K562 (cell line): ENCODE results near the gene CKMT2. TPM values are rescaled to one million over a fixed set of nuclear protein-coding genes. Genes with fewer than 3 reads are reported as not detected.

Experiments used
- ATAC-seq: fragments of 200-7000 bp; cut with Tn5 transposase; 3 replicates; pipeline ENCODE4 v1.9.1; 2020; ENCODE audit warnings: moderate library complexity
- BruUV-seq: library from RNA; stranded (reverse); fragments of 400-500 nt; replicated peaks from 2 replicates; lab custom pipeline; 2021; lab: Mats Ljungman, UMichigan
- CTCF ChIA-PET: fragments of 300-600 bp; formaldehyde crosslinking; extraction: SDS; loops from one replicate; lab custom pipeline; 2021; ENCODE audit warnings: low intra/inter-chr PET ratio; lab: Yijun Ruan, JAX
- POLR2A ChIA-PET: fragments of 300-600, 350-650 bp; sonication (Branson Sonifier 250); formaldehyde crosslinking; extraction: SDS; loops from one replicate; lab custom pipeline; 2021; ENCODE audit warnings: antibody characterized with exemption, inconsistent platforms; lab: Yijun Ruan, JAX
- DNase-seq, 4 experiments: peaks; one replicate each; pipeline versions ENCODE4 v3.0.0 to v3.0.0-alpha.2; 2011 to 2018; ENCODE audit warnings: low spot score in 3 of 4, mixed read lengths in 3 of 4; ENCODE audit errors: extremely low read depth in 1 of 4
- FAIRE-seq: peaks from 2 replicates; lab custom pipeline; 2011; peaks lifted over from hg19 to GRCh38; lab: Jason Lieb, UNC
- H2AFZ ChIP-seq: 2 replicates; pipeline ENCODE4 v1.6.0; 2011; ENCODE audit warnings: low read depth, low read length, control low read depth, inconsistent platforms
- H3K27ac ChIP-seq: fragments of 200-600 bp; 3 replicates; pipeline ENCODE4 v1.8.0; 2011; ENCODE audit warnings: low read depth, mild to moderate bottlenecking, control low read depth, inconsistent platforms, low read length, moderate library complexity, mixed read lengths; ENCODE audit errors: extremely low read depth
- H3K27me3 ChIP-seq, 2 experiments: fragments of 300-600 bp in 1 of 2; 2 replicates in 1 of 2; 3 replicates in 1 of 2; pipeline versions ENCODE4 v1.6.0 to v1.8.0; 2011; ENCODE audit warnings: inconsistent platforms in 2 of 2, low read length in 2 of 2, mild to moderate bottlenecking in 1 of 2, mixed read lengths in 1 of 2, moderate library complexity in 1 of 2; ENCODE audit not compliant: control insufficient read depth in 2 of 2, insufficient read depth in 2 of 2
- H3K36me3 ChIP-seq: fragments of 300-600 bp; 3 replicates; pipeline ENCODE4 v1.8.0; 2011; ENCODE audit warnings: mild to moderate bottlenecking, low read length, inconsistent platforms; ENCODE audit not compliant: control insufficient read depth, insufficient read depth
- H3K4me1 ChIP-seq, 2 experiments: fragments of 200-600 bp in 1 of 2; replicated peaks in 1 of 2; 2 replicates in 1 of 2; 3 replicates in 1 of 2; pipeline versions ENCODE4 v1.5.1 to v1.8.0; 2011; ENCODE audit warnings: inconsistent platforms in 2 of 2, low read length in 2 of 2, mild to moderate bottlenecking in 1 of 2, mixed read lengths in 1 of 2, moderate library complexity in 1 of 2; ENCODE audit not compliant: control insufficient read depth in 2 of 2, insufficient read depth in 2 of 2
- H3K4me2 ChIP-seq: 2 replicates; pipeline ENCODE4 v1.6.1; 2011; ENCODE audit warnings: low read length, control low read depth, inconsistent platforms, mixed read lengths; ENCODE audit not compliant: insufficient read depth
- H3K4me3 ChIP-seq: fragments of 200-600 bp; sonication (generic), shearing (Covaris generic); 2 replicates; pipeline ENCODE4 v1.5.1; 2016; ENCODE audit warnings: control low read depth, inconsistent platforms
- H3K79me2 ChIP-seq: fragments of 200-600 bp; 3 replicates; pipeline ENCODE4 v1.8.0; 2011; ENCODE audit warnings: low read length, inconsistent platforms; ENCODE audit not compliant: control insufficient read depth, insufficient read depth
- H3K9ac ChIP-seq, 2 experiments: 2 replicates each; pipeline versions ENCODE4 v1.6.0 to v1.6.1; 2011; ENCODE audit warnings: low read depth in 2 of 2, low read length in 2 of 2, control low read depth in 1 of 2, inconsistent platforms in 1 of 2, mild to moderate bottlenecking in 1 of 2, mixed read lengths in 1 of 2; ENCODE audit not compliant: insufficient read depth in 1 of 2
- H3K9me1 ChIP-seq: one replicate; pipeline ENCODE4 v1.6.0; 2011; ENCODE audit warnings: inconsistent platforms, mild to moderate bottlenecking, low read length, moderate library complexity; ENCODE audit not compliant: control insufficient read depth, insufficient read depth
- H3K9me3 ChIP-seq: replicated peaks from 2 replicates; pipeline ENCODE4 v1.5.1; 2011; ENCODE audit warnings: low read depth, low read length, inconsistent platforms; ENCODE audit not compliant: control insufficient read depth, insufficient read depth
- H4K20me1 ChIP-seq: replicated peaks from 2 replicates; pipeline ENCODE4 v1.6.1; 2011; ENCODE audit warnings: low read length, inconsistent platforms, mixed read lengths; ENCODE audit not compliant: control insufficient read depth, insufficient read depth
- ARID1B ChIP-seq: fragments of 450-650 bp; IDR thresholded peaks from 2 replicates; pipeline ENCODE4 v1.6.1; 2016; ENCODE audit warnings: antibody characterized with exemption, mild to moderate bottlenecking, inconsistent platforms
- FOXA3 ChIP-seq, 2 experiments: fragments of 450-650 bp in 1 of 2; sonication (generic) in 1 of 2; formaldehyde crosslinking; IDR thresholded peaks in 1 of 2; conservative IDR thresholded peaks in 1 of 2; 2 replicates each; pipeline versions ENCODE4 v1.4.0 to v1.8.0; 2020 to 2022; ENCODE audit warnings: mild to moderate bottlenecking in 2 of 2, missing genetic modification reagents in 1 of 2
- FOXP1 ChIP-seq: sonication (generic); formaldehyde crosslinking; IDR thresholded peaks from 2 replicates; pipeline ENCODE4 v1.8.0; 2022; ENCODE audit warnings: mild to moderate bottlenecking, missing genetic modification reagents
- ILF3 ChIP-seq: fragments of 450-650 bp; IDR thresholded peaks from 2 replicates; pipeline ENCODE4 v1.6.1; 2018; ENCODE audit warnings: antibody characterized with exemption, mild to moderate bottlenecking, moderate library complexity, borderline replicate concordance
- MIER1 ChIP-seq: fragments of 450-650 bp; IDR thresholded peaks from 2 replicates; pipeline ENCODE4 v1.6.1; 2016; ENCODE audit warnings: antibody characterized with exemption, mild to moderate bottlenecking, low read depth
- NBN ChIP-seq: fragments of 450-650 bp; IDR thresholded peaks from 2 replicates; pipeline ENCODE4 v1.6.1; 2016; ENCODE audit warnings: low read depth, mild to moderate bottlenecking
- NFATC3 ChIP-seq: fragments of 450-650 bp; IDR thresholded peaks from 2 replicates; pipeline ENCODE4 v1.6.1; 2017; ENCODE audit warnings: mild to moderate bottlenecking
- SIN3A ChIP-seq, 2 experiments: fragments of 150-350 bp in 1 of 2; IDR thresholded peaks; 2 replicates each; pipeline ENCODE4 v1.6.1; 2011 to 2016; ENCODE audit warnings: borderline replicate concordance in 2 of 2, low read depth in 2 of 2, low read length in 2 of 2, mild to moderate bottlenecking in 2 of 2, moderate library complexity in 2 of 2; ENCODE audit not compliant: control insufficient read depth in 1 of 2
- SMAD2 ChIP-seq: fragments of 150-350 bp; IDR thresholded peaks from 2 replicates; pipeline ENCODE4 v1.6.1; 2014; ENCODE audit warnings: low read depth, mild to moderate bottlenecking, low read length
- SMC3 ChIP-seq: conservative IDR thresholded peaks from 2 replicates; pipeline ENCODE4 v1.6.1; 2011; ENCODE audit warnings: low read depth, low read length, improper control_type of control experiment; ENCODE audit not compliant: insufficient read depth
- TAF7 ChIP-seq: fragments of 450-650 bp; IDR thresholded peaks from 2 replicates; pipeline ENCODE4 v1.6.1; 2016; ENCODE audit warnings: missing genetic modification characterization, missing compliant biosample characterization
- TRIM28 ChIP-seq: fragments of 450-650 bp; IDR thresholded peaks from 2 replicates; pipeline ENCODE4 v1.6.1; 2017
- U2AF1 ChIP-seq: fragments of 200-400 bp; formaldehyde crosslinking; optimal IDR thresholded peaks from 2 replicates; pipeline ENCODE3; 2017; ENCODE audit warnings: mild to moderate bottlenecking, low read depth, low read length, moderate library complexity
- YBX1 ChIP-seq: fragments of 450-650 bp; IDR thresholded peaks from 2 replicates; pipeline ENCODE4 v1.7.1; 2016; ENCODE audit warnings: mild to moderate bottlenecking
- ZFP30 ChIP-seq: fragments of 250-450 bp; sonication (Bioruptor Pico); IDR thresholded peaks from 2 replicates; pipeline ENCODE4 v1.8.0; 2022; ENCODE audit warnings: moderate library complexity, mild to moderate bottlenecking, inconsistent platforms, borderline replicate concordance
- ZNF274 ChIP-seq: IDR thresholded peaks from 2 replicates; pipeline ENCODE4 v1.6.1; 2011; ENCODE audit warnings: low read depth, mild to moderate bottlenecking, low read length, moderate library complexity, borderline replicate concordance
- ZNF311 ChIP-seq: fragments of 250-450 bp; sonication (Bioruptor Pico); IDR thresholded peaks from 2 replicates; pipeline ENCODE4 v1.4.0; 2020; ENCODE audit warnings: mild to moderate bottlenecking, moderate library complexity
- ZNF324 ChIP-seq: fragments of 250-450 bp; sonication (Bioruptor Pico); IDR thresholded peaks from 2 replicates; pipeline ENCODE4 v1.4.0; 2020; ENCODE audit warnings: mild to moderate bottlenecking
- ZNF57 ChIP-seq: fragments of 450-650 bp; formaldehyde crosslinking; IDR thresholded peaks from 2 replicates; pipeline ENCODE4 v1.4.0; 2020; ENCODE audit warnings: mild to moderate bottlenecking, moderate library complexity
- WGBS: fragments of 100-300 bp; shearing (Covaris generic); methylation state at CpG from one replicate; pipeline ENCODE4 v1.1.6; 2016; ENCODE audit warnings: low coverage, mixed read lengths; ENCODE audit not compliant: insufficient coverage; ENCODE audit errors: missing lambda C conversion rate; 5-methylcytosine and 5-hydroxymethylcytosine counted together
- in situ Hi-C: fragments of 300-500 bp; cut with MboI; formaldehyde crosslinking; loops from 4 replicates; pipeline ENCODE4 v1.15.0; 2018; ENCODE audit warnings: inconsistent platforms, mixed read lengths
- intact Hi-C: fragments of 100-400 bp; cut with micrococcal nuclease; formaldehyde crosslinking; loops from 2 replicates; pipeline ENCODE4 v1.14.2; 2022
- polyA plus RNA-seq, 8 experiments: library from polyadenylated mRNA; depleted of rRNA in 4 of 8; stranded (reverse) in 5 of 8; unstranded in 3 of 8; fragments of >200 nt; fragmentation: Nextera tagmentation in 2 of 8; fragmentation: Illumina TruSeq in 1 of 8; extraction: Ambion mirVana in 2 of 8; extraction: Trizol in 1 of 8; gene quantifications; 2 replicates each; pipeline versions ENCODE4 v1.2.1 to v1.2.3, GENCODE V29; 2011 to 2014; ENCODE audit warnings: inconsistent platforms in 1 of 8, missing spikeins in 1 of 8
- total RNA-seq, 7 experiments: library from RNA; depleted of rRNA in 6 of 7; stranded (reverse); fragments of >200 nt in 6 of 7; fragmentation: Illumina TruSeq in 2 of 7; extraction: Trizol in 2 of 7; gene quantifications; 2 replicates each; pipeline versions ENCODE4 v1.2.1 to v1.2.3, GENCODE V29; 2011 to 2021; ENCODE audit warnings: low replicate concordance in 1 of 7
- TF ChIP-seq, protein P1 (sequence below): fragments of 250-450 bp; sonication (Bioruptor Pico); IDR thresholded peaks from 2 replicates; pipeline ENCODE4 v1.8.0; 2021; ENCODE audit warnings: moderate library complexity, mild to moderate bottlenecking, inconsistent platforms

The CKMT2 gene
- total and polyA plus RNA-seq, 9 of the 15 experiments (the other 6 are each of a cell fraction or from before 2014, with no cell fraction given): 0.03 TPM; not detected in 8

DNA sequence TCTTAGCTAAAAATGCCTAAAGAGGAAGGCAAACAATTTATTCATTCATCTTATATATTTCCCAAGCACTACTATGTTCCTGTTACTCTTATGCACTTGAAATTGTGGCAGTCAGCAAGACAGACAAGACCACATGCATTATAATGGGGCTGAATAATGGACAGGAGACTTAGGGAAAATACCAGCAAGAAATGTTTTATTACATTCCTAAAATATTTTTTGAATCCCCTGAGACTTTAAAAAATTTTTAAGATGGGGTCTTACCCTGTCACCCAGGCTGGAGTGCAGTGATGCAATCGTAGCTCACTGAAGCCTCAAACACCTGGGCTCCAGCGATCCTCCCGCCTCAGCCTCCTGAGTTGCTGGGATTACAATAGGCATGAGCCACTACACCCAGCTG is 81.5 kb downstream of the CKMT2 start:
- H3K27me3 ChIP-seq: no peaks in the 10 kb centered on the region
- H3K4me3 ChIP-seq: no peak overlapping the region
- CTCF ChIA-PET: no interaction called here
- TF ChIP-seq SMAD2: no peak
- no peak for TF ChIP-seq ZFP30 (CRISPR knock-in tag)
- TF ChIP-seq TRIM28: no peak
- TF ChIP-seq MIER1: no peak
- no peak for TF ChIP-seq YBX1
- no peak for TF ChIP-seq SIN3A (IDR thresholded peaks at IDR 0.05; ENCODE audit: borderline replicate concordance in 2 of 2, control insufficient read depth in 1 of 2, low read depth in 2 of 2, low read length in 2 of 2)
- TF ChIP-seq ARID1B: no peak
- no peak for TF ChIP-seq SMC3
- TF ChIP-seq ZNF324 (CRISPR knock-in tag): no peak
- TF ChIP-seq ILF3: no peak
- no peak for TF ChIP-seq NBN
- no peak for TF ChIP-seq NFATC3
- no peak for TF ChIP-seq ZNF311 (CRISPR knock-in tag)
- no peak for TF ChIP-seq FOXP1 (CRISPR knock-in tag)
- no peak for TF ChIP-seq U2AF1
- no peak for TF ChIP-seq ZNF274
- no peak for TF ChIP-seq FOXA3 (CRISPR knock-in tag; conservative IDR thresholded peaks at IDR 0.05 in 1 of 2, IDR thresholded peaks at IDR 0.05 in 1 of 2)
- no peak for TF ChIP-seq TAF7 (tag)
- TF ChIP-seq, protein P1, sequence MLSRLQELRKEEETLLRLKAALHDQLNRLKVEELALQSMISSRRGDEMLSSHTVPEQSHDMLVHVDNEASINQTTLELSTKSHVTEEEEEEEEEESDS (CRISPR knock-in tag): no peak
- TF ChIP-seq ZNF57 (CRISPR knock-in tag): no peak
- no peak overlapping the region for H2AFZ ChIP-seq
- no peaks in the 10 kb centered on the region for H3K9me3 ChIP-seq
- no peaks in the 10 kb centered on the region for H3K79me2 ChIP-seq
- FAIRE-seq (no peak), ATAC-seq (no peak), DNase-seq (no peak)
- no peak overlapping the region for H3K27ac ChIP-seq
- in situ Hi-C loops (no loop called here), intact Hi-C loops (no loop called here)
- H4K20me1 ChIP-seq: no peaks in the 10 kb centered on the region
- WGBS: 85% methylated on average over 3 of the region's 3 CpGs
- BruUV-seq: no TSS peak
- H3K4me1 ChIP-seq: no peaks in the 10 kb centered on the region
- POLR2A ChIA-PET: interaction anchor here (1.3 to 1.4 kb wide), 2 partner anchors 12 kb away, joined by 4 to 6 read pairs; no protein-coding TSS in a partner anchor
- H3K36me3 ChIP-seq: peaks cover 35% of the 10 kb centered on the region; the same call in 2 of the 3 replicates
- H3K9me1 ChIP-seq: no peaks in the 10 kb centered on the region
- no peak overlapping the region for H3K4me2 ChIP-seq
- no peak overlapping the region for H3K9ac ChIP-seq
